OCI-LY7 (cell line): ENCODE data around the gene FSIP1. TPM values are rescaled to one million over a fixed set of nuclear protein-coding genes. Genes with fewer than 3 reads are reported as not detected.

Source experiments
- BruUV-seq: library from RNA; stranded (reverse); fragments of 400-500 nt; replicated peaks from 2 replicates; lab custom pipeline; 2021; lab: Mats Ljungman, UMichigan
- CTCF ChIA-PET: fragments of 300-600 bp; sonication (Branson Sonifier 250); formaldehyde crosslinking; loops from one replicate; lab custom pipeline; 2022; ENCODE audit warnings: antibody characterized with exemption; ENCODE audit not compliant: unreplicated experiment; lab: Charles Lee
- POLR2A ChIA-PET: fragments of 300-600 bp; sonication (Branson Sonifier 250); formaldehyde crosslinking; loops from one replicate; lab custom pipeline; 2022; ENCODE audit warnings: antibody characterized with exemption; lab: Charles Lee
- DNase-seq: peaks from one replicate; pipeline ENCODE4 v3.0.0-alpha.2; 2015; ENCODE audit warnings: low spot score
- H2AFZ ChIP-seq: fragments of 200-600 bp; sonication (generic), shearing (Covaris generic); 2 replicates; pipeline ENCODE4 v1.6.1; 2014; ENCODE audit warnings: mild to moderate bottlenecking, antibody characterized with exemption, low read length, moderate library complexity
- H3K27ac ChIP-seq: fragments of 200-600 bp; sonication (generic); 2 replicates; pipeline ENCODE4 v1.5.1; 2014; ENCODE audit warnings: mixed run types, low read depth, mild to moderate bottlenecking, moderate library complexity, low read length, inconsistent platforms; ENCODE audit not compliant: poor library complexity, severe bottlenecking
- H3K36me3 ChIP-seq: fragments of 200-600 bp; sonication (generic); 2 replicates; pipeline ENCODE4 v1.6.1; 2014; ENCODE audit warnings: mild to moderate bottlenecking, antibody characterized with exemption, low read length, moderate library complexity, mixed read lengths; ENCODE audit not compliant: insufficient read depth
- H3K4me1 ChIP-seq: fragments of 200-600 bp; sonication (generic); 2 replicates; pipeline ENCODE4 v1.5.1; 2014; ENCODE audit warnings: mild to moderate bottlenecking, low read length; ENCODE audit not compliant: insufficient read depth, poor library complexity, severe bottlenecking
- H3K4me2 ChIP-seq: fragments of 200-600 bp; sonication (generic); 2 replicates; pipeline ENCODE4 v1.6.1; 2014; ENCODE audit warnings: mild to moderate bottlenecking, low read length
- H3K4me3 ChIP-seq: fragments of 200-600 bp; sonication (generic); 2 replicates; pipeline ENCODE4 v1.5.1; 2014; ENCODE audit warnings: mild to moderate bottlenecking, low read depth, low read length; ENCODE audit not compliant: poor library complexity, severe bottlenecking
- H3K79me2 ChIP-seq: fragments of 200-600 bp; sonication (generic); 2 replicates; pipeline ENCODE4 v1.6.1; 2016; ENCODE audit warnings: low read depth, mild to moderate bottlenecking, low read length, moderate library complexity, mixed read lengths; ENCODE audit not compliant: insufficient read depth
- H3K9me2 ChIP-seq: fragments of 200-600 bp; sonication (generic); 2 replicates; pipeline ENCODE4 v1.6.1; 2016; ENCODE audit warnings: mild to moderate bottlenecking, low read length, mixed read lengths; ENCODE audit not compliant: insufficient read depth
- H3K9me3 ChIP-seq: fragments of 200-600 bp; sonication (generic); 2 replicates; pipeline ENCODE4 v1.6.1; 2014; ENCODE audit warnings: mild to moderate bottlenecking, mixed run types, low read length, mixed read lengths
- H4K20me1 ChIP-seq: fragments of 200-600 bp; sonication (generic); 2 replicates; pipeline ENCODE4 v1.6.1; 2014; ENCODE audit warnings: mild to moderate bottlenecking, antibody characterized with exemption, low read length, moderate library complexity, mixed read lengths; ENCODE audit not compliant: insufficient read depth
- CTCF ChIP-seq: fragments of 200-600 bp; sonication (generic); conservative IDR thresholded peaks from 2 replicates; pipeline ENCODE4 v1.5.1; 2014; ENCODE audit warnings: mild to moderate bottlenecking, antibody characterized with exemption, low read length, moderate library complexity, mixed read lengths
- EZH2phosphoT487 ChIP-seq: fragments of 200-600 bp; sonication (generic); IDR thresholded peaks from 2 replicates; pipeline ENCODE4 v1.6.1; 2018; ENCODE audit warnings: low read depth, borderline replicate concordance, mild to moderate bottlenecking, mixed run types, antibody characterized with exemption, low read length, moderate library complexity, mixed read lengths
- intact Hi-C: fragments of 100-400 bp; cut with micrococcal nuclease; formaldehyde crosslinking; loops from one replicate; pipeline ENCODE4 v1.10.0; 2022; ENCODE audit not compliant: unreplicated experiment
- total RNA-seq, 2 experiments: library from RNA; depleted of rRNA in 1 of 2; stranded (reverse); fragments of >200 nt in 1 of 2; shearing (Covaris generic) in 1 of 2; gene quantifications; 2 replicates each; pipeline ENCODE4 v1.2.3, GENCODE V29; 2014 to 2022

FSIP1 gene
- total RNA-seq, 2 experiments from 2014 or later, result 0.28 to 0.65 TPM

- CTCF ChIA-PET, result no interaction called here
- Histone ChIP-seq H3K4me2 (no peak overlapping the region), H3K27ac (no peak overlapping the region), H2AFZ (no peak overlapping the region), H4K20me1 (no peaks in the 10 kb centered on the region), H3K79me2 (no peaks in the 10 kb centered on the region), H3K4me3 (no peak overlapping the region), H3K4me1 (no peaks in the 10 kb centered on the region), H3K9me2 (no peaks in the 10 kb centered on the region), H3K36me3 (no peaks in the 10 kb centered on the region), H3K9me3 (no peaks in the 10 kb centered on the region)
- no TSS peak for BruUV-seq
- TF ChIP-seq EZH2phosphoT487 (no peak), CTCF (no peak)
- DNase-seq, result no peak
- intact Hi-C loops, result no loop called here
- POLR2A ChIA-PET, result interaction anchor here (0.7 kb wide), 1 partner anchor 324 kb away, joined by 3 read pairs; no protein-coding TSS in a partner anchor
Observed at GRCh38 chr15:39616731-39617455, 165.7 kb downstream of the FSIP1 start.

- ChIA-PET CTCF (no interaction called here), POLR2A (no interaction called here)
- no peak for TF ChIP-seq EZH2phosphoT487
- no peak for TF ChIP-seq CTCF
- Histone ChIP-seq H3K4me1 (no peaks in the 10 kb centered on the region), H3K79me2 (no peaks in the 10 kb centered on the region), H3K4me2 (no peak overlapping the region), H3K9me3 (0 out of 2 replicates have a peak, but pooled peaks cover 7% of the 10 kb centered on the region), H2AFZ (no peak overlapping the region), H3K36me3 (no peaks in the 10 kb centered on the region), H3K27ac (no peak overlapping the region), H3K9me2 (no peaks in the 10 kb centered on the region), H4K20me1 (no peaks in the 10 kb centered on the region), H3K4me3 (no peak overlapping the region)
- DNase-seq, result no peak
- no TSS peak for BruUV-seq
- intact Hi-C loops, result no loop called here
Observed at GRCh38 chr15:39613861-39614260, 168.8 kb downstream of the FSIP1 start.

- H3K4me3 ChIP-seq, result no peak overlapping the region
- intact Hi-C loops, result no loop called here
- TF ChIP-seq CTCF (no peak), EZH2phosphoT487 (no peak)
- H3K27ac ChIP-seq, result no peak overlapping the region
- CTCF ChIA-PET, result no interaction called here
- no peaks in the 10 kb centered on the region for H3K4me1 ChIP-seq
- no peaks in the 10 kb centered on the region for H4K20me1 ChIP-seq
- H3K36me3 ChIP-seq, result no peaks in the 10 kb centered on the region
- no peak overlapping the region for H2AFZ ChIP-seq
- H3K9me3 ChIP-seq, result 0 out of 2 replicates have a peak, but pooled peaks cover 7% of the 10 kb centered on the region
- POLR2A ChIA-PET, result no interaction called here
- H3K4me2 ChIP-seq, result no peak overlapping the region
- no peak for DNase-seq
- no peaks in the 10 kb centered on the region for H3K79me2 ChIP-seq
- no TSS peak for BruUV-seq
- no peaks in the 10 kb centered on the region for H3K9me2 ChIP-seq
Observed at GRCh38 chr15:39613271-39613670, 169.4 kb downstream of the FSIP1 start.
